SU-DHL-6 (cell line): Measurements from ENCODE around the gene PCARE.

ENCODE experiments used
- EZH2phosphoT487 ChIP-seq: fragments of 200-600 bp; sonication (generic), shearing (Covaris generic); conservative IDR thresholded peaks from 2 replicates; pipeline ENCODE4 v1.6.1; 2018; ENCODE audit warnings: mild to moderate bottlenecking, antibody characterized with exemption, low read length, moderate library complexity, mixed read lengths
- TF ChIP-seq, protein P1 (sequence below): fragments of 200-600 bp; sonication (generic); IDR thresholded peaks from one replicate; pipeline ENCODE4 v1.5.1; 2017; ENCODE audit warnings: antibody characterized with exemption, mild to moderate bottlenecking, low read length, moderate library complexity; ENCODE audit not compliant: insufficient read depth, poor library complexity, severe bottlenecking

DNA sequence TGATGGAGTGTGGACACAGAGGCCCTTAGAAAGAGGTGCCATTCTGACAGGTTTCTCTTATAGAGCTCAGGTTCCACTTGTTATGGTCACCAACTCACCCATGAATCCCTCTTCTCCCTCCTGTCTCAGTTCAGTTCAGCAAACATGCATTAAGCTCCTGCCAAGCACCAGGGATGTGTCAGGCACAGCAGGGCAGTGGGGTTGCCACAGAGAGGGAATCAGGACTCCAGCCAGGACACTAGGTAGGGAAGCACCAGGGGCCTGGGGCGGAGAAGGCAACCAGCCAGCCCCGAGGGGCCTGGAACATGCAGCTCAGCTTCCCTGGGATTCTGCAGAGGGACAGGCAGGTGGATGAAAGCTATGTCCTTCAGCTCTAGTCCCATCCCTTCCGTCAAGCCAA, 48.6 kb downstream of the PCARE start:
- TF ChIP-seq, protein P1, sequence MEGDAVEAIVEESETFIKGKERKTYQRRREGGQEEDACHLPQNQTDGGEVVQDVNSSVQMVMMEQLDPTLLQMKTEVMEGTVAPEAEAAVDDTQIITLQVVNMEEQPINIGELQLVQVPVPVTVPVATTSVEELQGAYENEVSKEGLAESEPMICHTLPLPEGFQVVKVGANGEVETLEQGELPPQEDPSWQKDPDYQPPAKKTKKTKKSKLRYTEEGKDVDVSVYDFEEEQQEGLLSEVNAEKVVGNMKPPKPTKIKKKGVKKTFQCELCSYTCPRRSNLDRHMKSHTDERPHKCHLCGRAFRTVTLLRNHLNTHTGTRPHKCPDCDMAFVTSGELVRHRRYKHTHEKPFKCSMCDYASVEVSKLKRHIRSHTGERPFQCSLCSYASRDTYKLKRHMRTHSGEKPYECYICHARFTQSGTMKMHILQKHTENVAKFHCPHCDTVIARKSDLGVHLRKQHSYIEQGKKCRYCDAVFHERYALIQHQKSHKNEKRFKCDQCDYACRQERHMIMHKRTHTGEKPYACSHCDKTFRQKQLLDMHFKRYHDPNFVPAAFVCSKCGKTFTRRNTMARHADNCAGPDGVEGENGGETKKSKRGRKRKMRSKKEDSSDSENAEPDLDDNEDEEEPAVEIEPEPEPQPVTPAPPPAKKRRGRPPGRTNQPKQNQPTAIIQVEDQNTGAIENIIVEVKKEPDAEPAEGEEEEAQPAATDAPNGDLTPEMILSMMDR, result no peak
- TF ChIP-seq EZH2phosphoT487, result no peak
